Activated naive CD4-positive, alpha-beta T cell treated with anti-CD3 and anti-CD28 coated beads, Interleukin-2, amount 50 U/mL, for 16 hours (primary cell): ENCODE data around the gene PRDM16.

Experiments used
- DNase-seq: peaks from one replicate; pipeline ENCODE4 v3.0.0-alpha.2; 2020

PRDM16 gene

DNA sequence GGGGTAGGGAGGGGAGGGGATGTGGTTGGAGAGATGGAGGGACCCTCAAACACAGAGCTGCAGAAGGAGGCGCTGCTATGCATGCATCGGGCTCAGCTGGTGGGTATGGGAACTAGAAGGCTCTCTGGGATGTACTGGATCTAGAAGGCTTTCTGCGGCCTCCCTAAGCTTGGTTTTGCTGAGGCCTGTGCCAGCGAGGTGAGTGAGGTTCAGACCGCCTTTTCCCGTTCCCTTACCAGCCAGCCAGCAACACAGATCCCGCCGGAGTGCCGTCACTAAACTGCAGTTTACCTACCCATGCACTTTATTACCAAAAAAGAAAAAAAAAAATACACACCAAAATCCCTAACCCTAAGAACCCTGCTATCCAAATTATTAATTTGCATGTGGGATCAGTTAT lies 180.2 kb downstream of the PRDM16 start:
- DNase-seq: no peak

DNA sequence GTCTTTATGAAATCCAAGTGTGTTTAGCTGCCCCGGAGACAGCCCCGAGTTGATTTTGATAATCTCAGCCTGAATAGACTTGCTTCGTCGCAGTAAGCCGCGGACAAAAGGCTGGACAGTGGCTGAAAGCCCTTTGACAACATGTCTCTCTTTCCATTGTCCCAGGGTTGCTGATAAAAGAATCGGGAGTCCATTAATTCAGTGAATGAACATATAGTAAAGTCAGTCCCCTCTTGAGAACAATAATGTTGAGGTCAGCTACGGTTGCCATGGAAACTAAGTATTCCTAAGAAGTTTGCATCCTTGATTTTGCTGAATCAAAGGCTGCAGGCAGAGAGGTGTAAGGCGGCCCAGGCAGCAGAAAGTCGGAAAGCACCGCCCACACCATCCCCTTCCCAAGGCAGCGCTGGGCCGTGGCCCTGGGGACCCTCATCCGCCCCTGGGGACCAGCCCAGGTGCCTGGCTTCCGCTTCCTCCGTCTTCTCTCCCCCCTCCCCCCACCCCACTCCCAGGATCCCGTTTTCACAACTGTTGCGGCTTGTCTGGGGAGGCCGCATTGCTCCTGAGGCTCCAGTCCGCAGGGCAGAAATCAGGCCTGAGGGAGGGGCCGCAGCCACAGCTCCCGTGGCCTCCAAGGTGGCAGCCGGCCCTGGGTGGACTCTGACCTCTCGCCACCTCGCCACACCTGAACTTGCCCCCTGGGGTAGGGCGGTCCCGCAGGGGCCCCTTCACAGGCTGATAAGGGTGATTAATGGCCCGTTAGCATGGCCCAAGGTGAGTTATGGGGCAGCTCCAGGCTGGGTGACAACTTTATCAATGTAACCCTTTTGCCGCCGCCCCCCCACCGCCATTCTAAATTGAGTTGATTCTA lies 180.9 kb downstream of the PRDM16 start:
- no peak for DNase-seq

DNA sequence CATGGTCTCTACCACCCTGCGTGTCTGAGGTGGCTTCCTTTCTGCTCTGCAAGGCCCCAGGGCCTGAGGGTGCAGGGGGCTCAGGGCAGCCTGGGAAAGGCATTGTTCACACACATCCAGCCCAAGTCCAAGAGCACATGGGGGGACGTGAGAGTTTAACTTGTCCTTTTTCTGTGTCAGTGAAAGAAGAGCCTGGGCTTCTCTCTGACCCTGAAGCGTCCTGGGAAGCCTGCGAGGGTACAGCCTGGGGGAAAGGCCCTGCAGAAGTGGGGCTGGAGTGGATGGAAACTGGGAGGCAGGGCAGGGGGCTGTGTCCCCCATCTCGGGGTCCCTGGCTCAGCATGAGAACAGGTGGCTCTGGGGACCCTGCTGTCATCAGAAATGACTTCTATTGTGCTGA lies 181.6 kb downstream of the PRDM16 start:
- no peak for DNase-seq

DNA sequence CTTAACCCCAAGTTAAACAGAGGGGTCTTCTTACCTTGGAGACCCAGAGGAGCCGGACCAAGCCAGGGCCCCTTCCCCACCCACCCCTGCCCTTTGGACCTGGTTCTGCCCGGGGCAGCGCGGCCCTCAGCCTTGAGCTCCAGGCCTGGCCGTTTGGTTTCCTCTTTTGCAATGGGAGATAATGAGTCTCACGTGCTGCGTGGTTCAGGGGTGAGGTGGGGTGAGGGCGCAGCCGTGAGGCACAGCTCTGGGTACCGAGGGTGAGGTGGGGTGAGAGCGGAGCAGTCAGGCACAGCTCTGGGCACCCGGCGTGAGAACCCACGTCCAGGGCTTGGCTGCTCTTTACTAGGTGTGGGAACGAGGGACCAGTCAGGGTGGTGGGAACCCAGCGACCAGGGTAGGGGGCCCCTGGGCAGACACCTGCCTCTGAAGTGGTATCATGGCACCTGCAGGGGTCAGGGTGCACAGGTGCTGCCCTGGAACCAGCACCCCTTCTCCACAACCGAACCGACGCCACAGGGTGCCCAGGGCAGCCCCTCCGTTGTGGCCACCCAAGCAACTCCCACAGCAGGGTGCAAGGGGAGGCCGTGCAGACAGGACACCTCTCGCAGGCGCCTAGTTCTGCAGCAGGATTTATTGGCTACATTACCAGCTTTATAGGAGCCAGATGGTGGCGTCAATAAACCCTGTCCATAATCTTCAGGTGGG lies 182.2 kb downstream of the PRDM16 start:
- no peak for DNase-seq

DNA sequence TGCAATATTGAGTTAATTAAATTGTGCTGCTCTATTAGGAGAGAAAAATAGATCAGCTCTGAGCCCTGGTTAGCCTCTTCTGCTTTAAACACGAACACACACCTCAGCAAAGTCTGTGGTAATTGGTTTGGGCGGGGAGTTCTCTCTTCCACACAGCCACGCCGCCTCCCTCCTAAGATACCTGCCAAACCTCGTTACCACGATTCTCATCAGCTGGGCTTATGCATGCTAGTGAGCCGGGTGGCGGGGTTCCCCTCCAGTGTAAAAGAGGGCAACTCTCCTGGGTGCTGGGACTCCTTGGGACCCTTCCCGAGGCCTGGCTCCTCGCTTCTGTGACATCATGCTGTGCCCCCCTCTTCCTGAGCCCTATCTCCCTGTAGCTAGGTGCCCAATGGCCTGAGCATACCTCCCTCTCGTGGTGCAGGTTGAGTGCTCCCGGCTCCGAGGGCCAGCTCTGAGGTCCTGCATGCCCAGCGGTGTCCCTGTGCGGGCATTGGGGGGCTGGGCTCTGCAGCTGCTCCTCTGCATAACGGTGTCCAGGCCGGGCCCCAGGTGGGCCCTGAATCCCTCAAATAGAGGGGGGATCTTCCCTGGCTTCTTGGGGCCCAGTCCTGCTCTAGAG lies 182.9 kb downstream of the PRDM16 start:
- DNase-seq: no peak

DNA sequence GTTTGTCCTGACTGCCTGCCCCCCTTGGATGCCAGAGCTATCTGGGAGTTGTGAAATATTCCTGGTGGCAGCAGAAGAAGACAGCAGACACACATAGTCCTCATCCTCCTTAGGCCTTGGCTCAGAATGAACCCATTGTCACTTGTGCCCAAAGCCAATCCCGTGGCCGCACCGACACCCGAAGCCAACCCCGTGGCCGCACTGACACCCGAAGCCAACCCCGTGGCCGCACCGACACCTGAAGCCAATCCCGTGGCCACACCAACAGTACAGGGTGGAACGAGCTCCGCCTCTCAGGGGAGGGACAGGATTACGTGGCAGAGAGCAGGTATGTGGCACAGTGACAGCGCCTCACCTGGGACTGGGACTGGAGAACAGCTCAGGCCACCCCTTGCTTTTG lies 186.7 kb downstream of the PRDM16 start:
- no peak for DNase-seq

DNA sequence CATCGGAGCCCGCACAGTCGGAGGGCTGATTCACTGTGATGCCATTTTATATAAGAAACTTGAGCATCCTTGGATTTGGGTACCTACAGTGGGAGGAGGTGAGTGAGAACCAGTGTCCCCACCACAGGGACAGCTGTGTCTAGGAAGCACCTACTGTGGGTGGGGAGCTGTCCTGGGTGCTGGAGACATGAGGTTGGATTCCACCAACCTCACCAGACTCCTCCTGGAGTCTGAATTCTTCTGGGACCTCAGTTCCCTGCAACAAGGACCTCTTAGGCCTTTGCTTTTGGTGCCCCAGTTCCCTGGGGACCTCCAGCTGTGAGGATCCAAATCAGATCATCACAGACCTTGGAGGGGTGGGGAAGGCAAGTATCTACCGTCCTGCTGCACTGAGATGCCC lies 188.8 kb downstream of the PRDM16 start:
- no peak for DNase-seq

DNA sequence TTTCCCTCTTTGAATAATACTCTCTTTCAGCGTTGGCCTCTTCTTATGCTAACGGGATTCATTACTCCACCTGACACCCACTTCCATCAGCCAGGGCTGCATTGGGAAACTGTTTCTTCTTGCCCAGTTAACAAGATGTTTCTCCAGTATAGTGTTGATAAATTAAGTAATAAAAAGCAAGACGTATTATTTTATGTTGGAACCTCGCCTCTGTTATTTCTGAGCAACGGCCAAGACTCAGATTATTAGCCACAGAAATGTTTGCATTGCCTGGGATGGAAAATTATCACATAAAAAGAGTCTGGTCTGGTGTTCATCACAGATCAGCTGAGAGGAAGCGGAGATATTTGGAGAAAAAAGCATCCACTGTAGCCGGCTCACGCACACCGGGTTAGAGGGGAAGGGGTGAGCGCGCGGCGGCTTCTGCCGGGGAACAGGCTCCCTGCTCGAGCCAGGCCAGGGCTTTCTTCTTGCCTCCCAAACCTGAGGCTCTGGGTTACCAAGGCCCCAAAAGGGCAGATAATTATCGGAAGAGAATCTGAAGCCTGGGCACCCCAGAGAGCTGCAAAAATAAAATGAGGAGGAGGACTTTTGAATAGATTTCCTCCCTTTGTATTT lies 189.5 kb downstream of the PRDM16 start:
- no peak for DNase-seq

DNA sequence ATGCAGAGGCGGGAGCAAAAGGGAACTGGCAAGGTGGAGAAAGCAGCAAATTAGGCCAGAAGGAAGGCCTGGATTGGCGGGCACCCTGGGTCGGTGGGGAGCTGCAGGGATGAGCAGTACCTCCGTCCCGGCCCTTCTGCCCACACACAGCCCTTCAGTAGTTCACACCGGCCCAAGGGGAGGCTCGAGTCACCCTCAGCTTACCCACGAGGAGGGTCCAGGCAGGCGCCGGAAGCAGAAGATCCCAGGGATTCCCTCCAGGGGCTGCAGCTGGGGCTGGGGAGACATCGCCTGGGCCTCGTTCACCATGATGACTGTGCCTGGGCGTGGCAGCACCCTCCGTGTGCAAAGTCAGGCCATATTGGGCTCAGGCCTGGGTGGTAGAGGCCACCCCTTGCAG lies 190.0 kb downstream of the PRDM16 start:
- no peak for DNase-seq

DNA sequence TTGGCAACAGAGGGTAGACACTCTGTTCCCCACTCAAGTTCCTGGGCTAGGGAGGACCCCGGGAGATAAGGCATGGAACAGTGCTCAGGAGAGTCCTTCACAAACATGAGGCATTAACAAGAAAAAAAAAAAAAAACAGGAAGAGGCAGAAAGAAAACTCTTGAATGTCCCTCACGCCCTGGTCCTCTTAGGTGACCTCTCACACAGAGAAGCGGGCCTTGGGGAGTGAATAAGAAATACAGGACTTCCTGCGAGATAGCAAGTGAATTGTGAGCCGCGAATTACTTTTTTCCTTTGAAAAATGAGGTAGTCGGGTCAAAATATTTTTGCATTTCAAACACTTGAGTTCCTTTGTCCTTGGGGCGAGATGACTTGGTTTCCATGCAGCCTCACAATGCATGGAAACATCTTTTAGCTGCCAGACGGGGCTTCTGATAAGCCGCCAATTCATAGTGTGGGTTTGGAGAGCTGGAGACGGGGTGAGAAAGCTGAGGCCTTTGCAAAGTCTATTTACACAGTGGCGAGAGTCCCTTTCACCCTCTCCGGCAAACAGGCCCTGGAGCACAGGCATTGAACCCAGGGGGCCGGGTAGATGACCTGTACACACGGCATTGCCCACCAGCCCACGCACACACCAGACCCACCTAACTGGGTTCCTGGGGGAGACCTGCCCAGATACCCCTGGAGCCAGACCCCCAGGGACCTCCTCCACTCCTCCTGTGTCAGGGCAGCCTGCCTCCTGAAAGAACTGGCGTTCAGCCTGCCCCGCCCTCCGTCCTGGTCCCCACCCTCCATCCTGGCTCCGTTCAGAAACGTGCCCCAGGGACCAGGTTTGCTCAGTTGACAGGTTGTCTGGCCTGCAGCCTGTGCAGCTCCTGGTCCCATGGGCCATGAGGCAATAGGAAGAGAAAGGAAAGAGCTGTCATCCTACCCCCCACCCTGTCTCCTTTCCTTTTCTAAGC lies 192.3 kb downstream of the PRDM16 start:
- DNase-seq: no peak

DNA sequence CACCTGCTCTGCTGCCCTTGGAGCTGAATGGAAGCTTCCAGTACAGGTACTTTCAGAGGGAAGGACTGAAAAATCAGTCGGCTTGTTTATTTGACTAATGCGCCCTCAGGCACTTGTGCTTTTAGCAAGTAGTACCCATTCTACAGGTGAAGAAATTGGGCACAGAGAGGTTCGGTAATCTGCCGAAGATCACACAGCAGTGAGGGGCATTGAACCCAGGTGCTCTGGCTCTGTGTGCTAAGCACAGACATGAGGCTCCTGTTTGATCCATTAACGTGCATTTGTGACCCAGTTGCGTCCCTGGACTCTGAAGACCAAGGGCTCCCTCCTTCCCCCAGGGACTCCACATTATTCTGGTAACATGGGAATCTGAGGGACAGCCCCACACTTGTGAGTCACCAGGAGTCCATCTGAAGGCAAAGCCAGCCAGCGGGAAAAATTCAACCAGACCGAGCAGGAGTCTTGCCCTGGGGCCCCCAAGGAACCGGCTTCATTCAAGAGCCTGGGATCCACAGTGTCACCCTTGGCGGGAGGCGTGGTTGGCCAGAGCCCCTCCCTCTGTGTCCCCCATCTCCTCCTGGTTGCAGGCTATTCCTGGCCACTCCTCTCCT lies 193.1 kb downstream of the PRDM16 start:
- no peak for DNase-seq

DNA sequence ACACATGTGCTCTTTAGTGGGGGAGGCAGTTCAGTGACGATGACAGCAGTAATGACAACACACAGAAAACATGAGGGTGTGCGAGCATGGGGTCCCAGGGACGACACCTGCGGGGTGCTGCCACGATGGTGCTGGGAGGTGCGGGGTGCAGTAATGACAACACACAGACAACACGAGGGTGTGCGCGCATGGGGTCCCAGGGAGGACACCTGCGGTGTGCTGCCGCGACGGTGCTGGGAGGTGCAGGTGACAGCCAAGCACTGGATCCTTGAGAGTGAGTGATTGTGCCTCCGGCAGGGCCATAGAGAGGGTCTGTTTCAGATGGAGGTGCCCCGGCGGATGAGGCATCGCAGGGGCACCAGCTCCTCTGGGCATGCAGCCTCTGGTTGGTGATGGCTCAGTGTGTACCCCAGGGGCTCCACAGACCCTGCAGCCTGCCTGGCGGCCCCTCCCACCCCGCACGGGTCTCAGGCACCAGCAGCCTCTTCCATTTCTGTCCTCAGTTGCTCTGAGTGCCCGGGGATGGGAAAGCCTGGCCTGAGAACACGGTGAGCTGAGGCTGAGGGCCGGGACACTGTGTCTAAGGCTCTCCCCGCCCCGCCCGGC lies 193.8 kb downstream of the PRDM16 start:
- DNase-seq: no peak

DNA sequence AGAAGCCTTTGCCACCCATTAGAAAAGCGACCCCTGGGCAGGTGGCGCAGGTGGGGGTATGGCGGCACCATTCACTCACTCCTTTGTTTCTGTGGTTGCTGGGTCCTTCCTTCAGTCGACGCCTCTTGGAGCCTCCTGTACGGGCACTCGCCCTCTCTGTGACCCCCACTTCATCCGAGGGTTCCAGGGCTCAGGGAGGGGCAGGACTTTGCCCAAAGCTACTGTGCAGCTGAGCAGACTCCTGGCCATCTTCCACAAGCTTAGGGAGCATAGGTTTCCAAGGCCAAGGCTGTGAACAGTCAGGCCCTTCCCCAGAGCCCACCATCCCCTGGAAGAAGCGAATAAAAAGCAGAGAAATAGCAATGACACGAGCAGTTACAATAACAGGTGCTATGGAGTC lies 194.8 kb downstream of the PRDM16 start:
- no peak for DNase-seq

DNA sequence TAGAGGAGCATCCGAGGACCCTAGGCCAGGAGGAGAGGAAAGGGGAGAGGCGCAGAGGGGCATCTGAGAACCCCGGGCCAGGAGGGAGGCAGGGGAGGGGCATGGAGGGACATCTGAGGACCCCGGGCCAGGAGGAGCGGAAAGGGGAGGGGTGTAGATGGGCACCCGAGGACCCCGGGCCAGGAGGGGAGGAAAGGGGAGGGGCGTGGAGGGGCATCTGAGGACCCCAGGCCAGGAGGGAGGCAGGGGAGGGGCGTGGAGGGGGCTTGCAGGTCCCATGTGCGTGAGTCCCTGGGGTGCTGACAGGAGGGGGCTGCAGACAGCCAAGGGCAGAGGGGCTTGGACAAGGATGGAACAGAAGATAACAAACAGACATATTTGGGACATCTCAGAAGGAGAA lies 195.5 kb downstream of the PRDM16 start:
- DNase-seq: no peak

DNA sequence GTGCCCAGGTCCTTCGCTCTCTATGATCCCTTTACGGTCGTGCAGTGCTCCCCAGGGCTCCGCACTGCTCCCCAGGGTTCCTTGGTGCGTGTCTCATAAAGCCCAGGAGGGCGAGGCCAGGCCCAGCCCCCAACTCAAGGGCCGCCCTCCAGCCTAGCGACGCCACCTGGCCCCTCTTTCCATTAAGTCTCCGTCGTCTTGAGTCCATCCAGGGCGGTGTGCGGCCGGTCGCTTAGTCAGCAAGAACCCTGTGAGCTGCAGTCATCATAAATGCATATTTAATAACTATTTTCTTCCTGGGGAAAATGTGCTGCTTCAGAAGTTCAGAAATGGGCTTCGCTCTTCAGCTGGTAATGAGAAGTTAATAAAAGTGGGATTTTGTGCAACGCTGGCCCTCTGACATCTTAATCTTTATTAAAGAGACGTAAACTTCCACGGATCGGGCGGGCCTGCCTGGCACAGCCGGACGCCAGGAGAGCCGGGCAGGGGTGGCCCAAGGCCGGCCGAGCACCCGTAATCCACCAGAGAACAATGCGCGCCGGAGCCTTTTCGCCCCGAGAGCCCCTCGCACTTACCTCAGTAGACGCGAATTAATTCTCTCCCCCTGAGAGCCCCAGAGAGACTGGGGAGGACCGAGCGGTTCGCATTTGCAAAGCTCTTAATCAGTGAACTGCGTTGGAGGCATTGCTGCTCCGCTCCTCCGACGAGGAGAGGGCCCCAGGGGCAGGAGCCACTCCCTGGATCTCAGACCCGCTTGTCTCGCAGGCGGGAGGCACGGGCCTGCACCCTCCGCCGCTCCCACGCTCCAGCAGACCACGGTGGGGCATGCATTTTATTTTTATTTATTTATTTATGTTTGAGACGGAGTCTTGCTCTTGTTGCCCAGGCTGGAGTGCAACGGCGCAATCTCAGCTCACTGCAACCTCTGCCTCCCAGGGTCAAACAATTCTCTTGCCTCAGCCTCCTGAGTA lies 197.1 kb downstream of the PRDM16 start:
- DNase-seq: no peak

DNA sequence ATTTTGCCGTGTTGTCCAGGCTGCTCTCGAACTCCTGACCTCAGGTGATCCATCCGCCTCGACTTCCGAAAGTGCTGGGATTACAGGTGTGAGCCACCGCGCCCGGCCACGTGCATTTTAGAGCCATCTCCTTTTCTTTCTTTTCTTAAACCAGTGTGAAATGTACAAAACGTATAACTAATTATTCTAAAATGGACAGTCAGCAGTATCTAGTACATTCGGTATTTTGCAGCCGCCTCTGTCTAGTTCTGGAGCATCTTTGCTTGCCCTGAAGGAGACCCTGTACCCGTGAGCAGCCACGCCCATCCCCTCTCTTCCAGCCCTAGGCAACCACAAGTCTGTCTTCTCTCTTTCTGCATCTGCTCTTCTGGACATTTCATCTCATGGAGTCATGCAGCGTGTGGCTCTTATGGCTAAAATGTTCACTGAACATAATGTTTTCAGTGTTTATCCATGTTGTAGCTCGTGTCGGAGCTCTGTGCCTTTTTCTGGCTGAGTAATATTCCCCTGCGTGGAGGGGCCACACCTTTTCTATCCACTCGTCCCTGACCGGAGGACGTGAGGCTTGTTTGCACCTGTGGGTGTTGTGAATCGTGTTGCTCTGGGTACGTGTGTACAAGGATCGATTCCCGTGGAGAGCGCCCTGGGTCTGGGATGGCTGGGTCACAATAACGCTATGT lies 198.0 kb downstream of the PRDM16 start:
- no peak for DNase-seq

DNA sequence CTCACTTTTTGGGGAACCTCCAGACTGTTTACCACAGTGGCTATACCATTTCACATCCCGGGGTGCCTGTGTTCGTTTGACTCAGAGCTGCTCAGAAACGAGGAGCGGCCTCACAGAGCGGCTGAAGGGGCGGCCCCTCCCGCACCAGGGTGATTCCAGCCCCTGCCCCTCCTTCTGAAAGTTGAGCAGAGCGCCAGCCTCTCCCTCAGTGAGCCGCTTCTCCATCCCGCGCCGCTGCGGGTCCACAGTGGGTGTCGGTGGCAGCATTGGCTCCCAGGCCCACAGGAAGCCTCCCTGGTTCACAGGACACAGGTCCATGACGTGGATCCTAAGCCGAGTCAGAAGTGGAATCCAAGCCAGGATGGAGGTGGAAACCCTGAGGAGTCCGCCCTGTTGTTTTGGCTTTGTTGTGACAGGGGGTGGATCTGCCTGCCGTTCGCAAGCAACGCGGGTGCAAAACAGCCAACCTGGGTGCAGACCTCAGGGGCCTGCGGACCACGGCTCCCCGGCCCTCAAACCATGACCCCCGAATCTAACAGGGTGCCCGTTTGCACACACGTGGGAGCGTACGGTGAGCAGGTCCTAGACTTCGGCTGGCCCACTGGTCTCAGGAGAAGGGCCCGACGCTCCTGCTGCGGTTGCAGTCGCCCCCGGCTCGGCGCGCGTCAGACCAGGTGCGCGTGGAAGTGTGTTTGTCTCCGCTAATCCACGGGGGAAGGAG lies 198.7 kb downstream of the PRDM16 start:
- DNase-seq: no peak

DNA sequence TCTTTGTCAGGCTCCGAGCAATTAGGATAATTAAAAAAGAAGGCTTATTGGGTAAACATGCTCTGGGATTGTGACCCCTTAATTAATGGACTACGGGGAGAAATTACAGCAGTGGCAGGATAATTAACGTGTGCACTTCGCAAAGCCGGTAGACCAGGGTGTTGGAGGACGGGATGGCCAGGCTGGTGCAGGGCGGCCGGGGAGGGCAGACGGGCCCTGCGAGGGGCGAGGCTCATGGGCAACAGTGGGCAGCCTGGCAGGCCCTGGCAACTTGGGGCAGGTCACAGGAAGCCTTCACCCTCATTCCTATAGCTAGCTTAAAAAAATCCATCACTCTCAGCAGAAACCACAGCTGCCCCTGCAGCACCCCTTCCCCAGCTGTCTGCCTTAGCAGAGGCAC lies 199.3 kb downstream of the PRDM16 start:
- no peak for DNase-seq
